ENCODE data around the gene CFD.

DNA sequence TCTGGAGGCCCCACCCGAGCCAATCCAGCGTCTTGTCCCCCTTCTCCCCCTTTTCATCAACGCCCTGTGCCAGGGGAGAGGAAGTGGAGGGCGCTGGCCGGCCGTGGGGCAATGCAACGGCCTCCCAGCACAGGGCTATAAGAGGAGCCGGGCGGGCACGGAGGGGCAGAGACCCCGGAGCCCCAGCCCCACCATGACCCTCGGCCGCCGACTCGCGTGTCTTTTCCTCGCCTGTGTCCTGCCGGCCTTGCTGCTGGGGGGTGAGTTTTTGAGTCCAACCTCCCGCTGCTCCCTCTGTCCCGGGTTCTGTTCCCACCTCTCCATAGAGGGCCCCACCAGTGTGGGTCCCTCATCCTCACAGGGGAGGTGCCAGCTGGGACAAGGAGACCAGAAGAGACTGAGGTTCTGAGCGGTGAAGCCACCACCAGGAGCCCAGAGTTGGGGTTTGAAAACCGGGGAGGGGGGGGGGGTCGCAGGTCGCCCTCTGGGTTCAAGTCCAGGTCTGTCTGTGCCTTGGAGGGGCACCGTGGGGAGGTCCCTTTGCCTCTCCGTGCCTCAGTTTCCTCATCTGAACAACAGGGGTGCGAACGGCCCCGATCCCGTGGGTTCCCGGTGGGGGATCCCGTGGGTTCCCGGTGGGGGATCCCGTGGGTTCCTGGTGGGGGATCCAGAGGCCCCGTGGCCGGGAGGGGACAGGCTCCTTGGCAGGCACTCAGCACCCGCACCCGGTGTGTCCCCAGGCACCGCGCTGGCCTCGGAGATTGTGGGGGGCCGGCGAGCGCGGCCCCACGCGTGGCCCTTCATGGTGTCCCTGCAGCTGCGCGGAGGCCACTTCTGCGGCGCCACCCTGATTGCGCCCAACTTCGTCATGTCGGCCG lies 7.1 kb upstream of the CFD start, which contains the start of gene ELANE:
- no peak for TF ChIP-seq EZH2 (IDR thresholded peaks at IDR 0.05)
- TF ChIP-seq, protein P1, sequence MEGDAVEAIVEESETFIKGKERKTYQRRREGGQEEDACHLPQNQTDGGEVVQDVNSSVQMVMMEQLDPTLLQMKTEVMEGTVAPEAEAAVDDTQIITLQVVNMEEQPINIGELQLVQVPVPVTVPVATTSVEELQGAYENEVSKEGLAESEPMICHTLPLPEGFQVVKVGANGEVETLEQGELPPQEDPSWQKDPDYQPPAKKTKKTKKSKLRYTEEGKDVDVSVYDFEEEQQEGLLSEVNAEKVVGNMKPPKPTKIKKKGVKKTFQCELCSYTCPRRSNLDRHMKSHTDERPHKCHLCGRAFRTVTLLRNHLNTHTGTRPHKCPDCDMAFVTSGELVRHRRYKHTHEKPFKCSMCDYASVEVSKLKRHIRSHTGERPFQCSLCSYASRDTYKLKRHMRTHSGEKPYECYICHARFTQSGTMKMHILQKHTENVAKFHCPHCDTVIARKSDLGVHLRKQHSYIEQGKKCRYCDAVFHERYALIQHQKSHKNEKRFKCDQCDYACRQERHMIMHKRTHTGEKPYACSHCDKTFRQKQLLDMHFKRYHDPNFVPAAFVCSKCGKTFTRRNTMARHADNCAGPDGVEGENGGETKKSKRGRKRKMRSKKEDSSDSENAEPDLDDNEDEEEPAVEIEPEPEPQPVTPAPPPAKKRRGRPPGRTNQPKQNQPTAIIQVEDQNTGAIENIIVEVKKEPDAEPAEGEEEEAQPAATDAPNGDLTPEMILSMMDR (IDR thresholded peaks at IDR 0.05) = no peak
